GM19351 (cell line): ENCODE data around the gene PRKCE.
"Not testable (repeated sequence)": the region's sequence is repeated elsewhere in the genome, so short reads cannot be mapped to it uniquely, and the experiment has no call there.

ENCODE experiments used
- ATAC-seq: cut with Tn5 transposase; IDR thresholded peaks from one replicate; pipeline ENCODE4 v1.9.1; 2021; ENCODE audit warnings: mild to moderate bottlenecking, moderate library complexity; ENCODE audit not compliant: unreplicated experiment

The PRKCE gene

DNA sequence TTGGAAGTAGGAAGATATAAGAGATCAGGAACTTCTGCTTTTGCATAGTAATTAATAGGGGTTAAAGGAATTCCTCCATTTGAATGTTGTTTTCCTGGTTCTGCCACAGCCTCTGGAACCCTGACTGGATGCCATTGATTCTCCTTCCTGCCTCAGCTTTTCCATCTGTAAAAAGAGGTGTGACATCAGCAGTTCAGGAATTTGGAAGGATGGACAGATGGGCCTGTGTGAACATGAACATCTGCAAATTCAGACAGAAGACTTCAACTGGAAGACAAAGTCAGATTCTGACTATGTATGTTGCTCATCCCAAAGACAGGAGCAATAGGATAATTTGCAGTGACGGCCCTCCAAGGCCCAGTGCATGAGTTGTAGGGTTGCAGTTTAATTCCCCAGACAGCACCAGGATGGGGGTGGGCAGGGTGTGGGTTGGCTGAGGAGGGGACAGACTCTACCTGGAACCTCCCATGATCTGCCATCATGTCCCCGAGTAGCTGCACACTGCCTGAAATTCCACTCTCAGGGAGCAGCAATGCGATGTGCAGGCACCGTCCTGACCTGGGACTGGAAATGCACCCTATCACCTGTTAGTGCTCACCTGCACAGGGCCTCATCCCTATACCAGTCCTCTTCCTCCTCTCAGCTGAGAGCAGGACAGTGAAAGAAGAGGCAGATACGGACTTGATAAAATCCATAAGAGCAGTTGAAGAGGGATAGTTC is 546.8 kb downstream of the PRKCE start:
- no peak for ATAC-seq

DNA sequence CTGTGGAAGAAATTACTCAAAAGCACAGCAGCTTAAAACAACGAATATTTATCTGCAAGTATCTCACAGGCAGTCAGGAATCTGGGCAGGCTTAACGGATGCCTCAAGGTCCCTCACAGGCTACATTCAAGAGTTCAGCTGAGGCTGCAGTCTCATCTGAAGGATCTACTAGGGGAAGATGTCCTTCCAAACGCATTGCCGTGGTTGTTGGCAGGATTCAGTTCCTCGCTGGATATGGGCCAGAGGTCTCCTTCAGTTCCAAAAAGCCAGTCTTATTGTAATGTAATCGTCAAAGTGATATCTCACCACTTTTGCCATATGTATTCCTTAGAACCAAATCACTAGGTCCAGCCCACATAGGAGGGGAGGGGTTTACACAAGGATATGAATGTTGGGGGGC is 547.5 kb downstream of the PRKCE start:
- ATAC-seq, result no peak

DNA sequence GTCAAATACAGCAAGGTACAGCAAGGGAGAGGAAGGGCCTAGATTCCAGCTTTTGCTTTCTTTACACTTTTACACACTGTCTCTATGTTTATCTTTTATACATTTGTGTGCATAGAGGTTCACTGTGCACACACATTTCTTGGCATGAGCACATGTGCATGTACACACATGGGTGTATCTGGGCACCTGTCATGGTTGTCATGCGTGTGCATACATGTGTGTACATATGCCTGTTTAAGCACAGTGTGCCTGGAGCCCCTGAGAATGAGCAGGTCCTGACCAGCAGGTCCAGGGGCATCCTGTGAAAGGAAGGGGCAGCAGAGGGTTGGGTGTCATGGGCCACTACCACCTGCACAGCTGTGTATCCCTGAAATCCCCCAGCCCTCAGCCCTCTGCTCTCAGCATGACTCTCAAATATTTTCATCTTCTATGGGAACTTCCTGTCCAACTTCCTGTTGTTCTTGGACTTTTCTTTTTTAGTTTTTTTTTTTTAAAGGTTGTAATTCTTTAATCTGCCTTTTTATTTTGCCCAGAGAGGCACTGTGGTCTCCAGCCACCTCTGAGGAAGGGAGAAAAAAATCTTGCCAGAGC is 548.7 kb downstream of the PRKCE start:
- no peak for ATAC-seq

DNA sequence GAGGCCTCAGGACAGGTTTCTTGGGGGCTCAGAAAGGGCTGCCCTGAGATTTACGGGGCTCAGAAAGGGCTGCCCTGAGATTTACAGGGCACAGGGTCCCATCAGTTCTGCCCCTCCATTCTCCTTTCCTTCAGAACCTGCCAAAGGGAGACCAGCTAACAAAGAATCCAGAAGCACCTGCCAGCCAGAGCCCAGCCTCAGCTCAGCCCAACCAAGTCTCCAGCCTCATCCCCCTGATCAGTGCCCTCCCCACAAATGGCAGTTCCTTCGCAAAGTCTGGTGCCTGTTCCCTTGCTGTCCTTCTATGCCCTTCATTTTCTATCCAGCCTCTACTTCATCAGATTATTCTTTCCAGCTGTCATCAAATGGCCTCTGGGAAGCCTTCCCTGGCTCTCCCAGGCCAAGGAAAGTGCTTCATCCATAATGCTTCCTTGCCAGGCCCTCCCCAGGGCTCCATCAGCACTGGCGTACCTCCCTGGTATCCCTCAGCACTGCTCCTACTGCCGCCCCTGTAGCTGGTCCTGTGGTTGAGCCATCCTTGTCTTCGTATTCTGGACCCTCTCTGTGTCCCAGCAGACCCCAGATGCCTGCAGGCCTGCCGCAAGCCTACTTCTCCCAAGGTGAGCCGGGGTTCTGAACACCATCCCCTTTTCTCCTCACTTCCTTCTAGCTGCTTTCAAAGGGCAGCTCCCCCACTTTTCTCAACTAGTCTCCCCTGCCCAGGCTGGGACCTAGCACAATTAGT is 549.6 kb downstream of the PRKCE start:
- no peak for ATAC-seq

DNA sequence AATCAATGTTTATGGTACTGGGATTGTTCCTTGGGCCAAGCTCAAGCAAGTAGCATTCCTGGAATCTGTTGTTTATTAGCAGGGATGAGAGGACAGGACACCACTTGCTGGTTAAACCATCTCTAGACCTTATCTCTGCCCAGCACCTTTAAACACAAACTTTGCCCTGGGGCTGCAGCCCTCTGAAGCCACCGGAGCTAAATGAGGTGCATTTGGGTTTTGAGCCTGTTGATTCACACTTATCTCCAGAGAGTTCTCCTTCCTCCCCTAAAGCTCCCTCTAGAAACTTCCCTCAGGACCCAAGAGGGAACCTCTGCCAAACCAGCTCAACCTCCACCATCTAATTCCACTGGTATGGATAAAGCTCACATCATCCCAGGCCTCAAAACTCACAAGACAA is 551.0 kb downstream of the PRKCE start:
- no peak for ATAC-seq

DNA sequence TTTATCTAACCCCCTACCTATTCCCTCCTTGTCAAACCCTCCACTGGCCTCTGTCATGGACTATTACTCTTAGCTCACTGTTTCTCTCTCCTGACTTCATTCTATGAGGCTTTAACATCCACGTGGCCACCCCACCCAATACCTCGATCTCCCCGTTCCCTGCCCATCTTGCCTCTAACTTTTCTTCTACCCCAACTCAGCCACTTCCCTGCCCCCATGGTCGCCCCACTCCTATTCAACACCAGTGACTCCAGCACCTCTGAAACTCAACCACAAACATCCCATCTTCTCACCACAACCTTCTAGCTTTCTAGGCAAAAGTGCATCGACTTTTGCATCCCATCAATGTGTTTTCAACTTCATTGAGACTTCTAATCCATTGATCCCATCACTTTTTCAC is 551.5 kb downstream of the PRKCE start:
- ATAC-seq, result no peak

DNA sequence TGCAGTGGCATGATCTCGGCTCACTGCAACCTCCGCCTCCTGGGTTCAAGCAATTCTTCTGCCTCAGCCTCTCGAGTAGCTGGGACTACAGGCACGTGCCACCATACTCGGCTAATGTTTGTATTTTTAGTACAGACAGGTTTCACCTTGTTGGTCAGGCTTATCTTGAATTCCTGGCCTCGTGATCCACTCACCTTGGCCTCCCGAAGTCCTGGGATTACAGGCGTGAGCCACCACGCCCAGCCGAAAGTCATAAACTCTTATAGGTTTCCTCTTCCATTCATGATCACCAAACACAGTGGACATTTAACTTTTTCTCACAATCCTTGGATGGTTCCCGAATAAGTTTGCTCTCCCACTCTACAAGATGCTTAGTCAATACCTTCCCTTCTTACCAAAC is 552.2 kb downstream of the PRKCE start:
- ATAC-seq, result not testable (repeated sequence)

DNA sequence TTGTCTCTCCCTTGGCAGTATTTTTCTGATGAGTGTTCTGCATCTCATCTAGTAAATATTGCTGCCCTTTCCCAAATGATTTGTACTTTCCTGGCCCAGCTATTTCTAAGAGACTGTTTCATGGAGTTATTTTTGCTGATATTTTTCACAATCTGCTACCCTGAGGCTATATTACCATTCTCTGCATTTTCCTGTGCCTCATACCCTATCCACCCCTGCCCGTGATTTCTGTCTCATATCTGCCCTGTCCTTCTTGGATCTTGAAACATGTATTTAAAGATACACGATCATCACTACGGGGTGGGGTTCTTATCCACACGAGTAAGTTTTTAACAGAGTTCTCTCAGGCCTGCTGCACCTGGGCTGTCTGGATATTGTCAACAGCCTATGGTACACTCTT is 556.1 kb downstream of the PRKCE start:
- no peak for ATAC-seq

DNA sequence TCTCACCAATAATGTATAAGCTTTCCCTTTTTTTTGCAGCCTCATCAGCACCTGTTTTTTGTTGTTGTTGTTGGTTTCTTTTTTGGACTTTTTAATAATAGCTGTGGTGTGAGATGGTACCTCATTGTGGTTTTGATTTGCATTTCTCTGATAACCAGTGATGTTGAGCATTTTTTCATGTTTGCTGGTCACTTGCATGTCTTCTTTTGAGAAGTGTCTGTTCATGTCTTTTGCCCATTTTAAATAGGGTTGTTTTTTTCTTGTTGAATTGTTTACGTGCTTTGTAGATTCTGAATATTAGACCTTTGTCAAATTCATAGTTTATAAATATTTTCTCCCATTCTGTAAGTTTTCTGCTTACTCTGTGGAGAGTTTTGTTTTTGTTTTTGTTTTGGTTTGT is 557.3 kb downstream of the PRKCE start:
- no peak for ATAC-seq

DNA sequence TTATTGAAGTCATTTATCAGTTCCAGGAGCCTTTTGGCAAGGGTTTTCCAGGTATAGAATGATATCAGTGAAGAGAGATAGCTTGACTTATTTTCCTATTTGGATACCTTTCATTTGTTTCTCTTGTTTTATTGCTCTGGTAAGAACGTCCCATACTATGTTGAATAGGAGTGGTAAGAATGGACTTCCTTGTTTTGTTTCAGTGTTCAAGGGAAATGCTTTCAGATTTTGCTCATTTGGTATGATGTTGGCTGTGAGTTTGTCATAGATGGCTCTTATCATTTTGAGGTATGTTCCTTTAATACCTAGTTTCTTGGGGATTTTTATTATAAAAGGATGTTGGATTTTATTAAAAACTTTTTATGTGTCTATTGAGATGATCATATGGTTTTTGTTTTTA is 558.6 kb downstream of the PRKCE start:
- ATAC-seq, result no peak

DNA sequence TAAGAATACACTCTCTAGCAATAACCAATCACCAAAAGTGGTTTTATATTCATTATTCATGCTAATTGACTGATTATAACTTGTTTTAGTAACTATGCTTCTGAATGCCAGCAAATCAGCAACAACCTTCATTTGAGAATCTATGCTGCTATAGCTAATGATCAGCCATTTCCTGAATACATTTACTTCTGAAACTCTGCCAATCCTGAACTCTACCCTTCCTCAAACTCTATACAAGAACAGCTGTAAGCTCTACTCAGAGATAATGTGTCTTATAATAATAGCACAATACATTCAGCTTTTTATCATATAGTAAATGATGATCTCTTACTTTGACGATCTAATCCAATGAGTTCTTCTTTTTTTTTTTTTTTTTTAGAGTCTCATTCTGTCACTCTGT is 560.0 kb downstream of the PRKCE start:
- no peak for ATAC-seq

DNA sequence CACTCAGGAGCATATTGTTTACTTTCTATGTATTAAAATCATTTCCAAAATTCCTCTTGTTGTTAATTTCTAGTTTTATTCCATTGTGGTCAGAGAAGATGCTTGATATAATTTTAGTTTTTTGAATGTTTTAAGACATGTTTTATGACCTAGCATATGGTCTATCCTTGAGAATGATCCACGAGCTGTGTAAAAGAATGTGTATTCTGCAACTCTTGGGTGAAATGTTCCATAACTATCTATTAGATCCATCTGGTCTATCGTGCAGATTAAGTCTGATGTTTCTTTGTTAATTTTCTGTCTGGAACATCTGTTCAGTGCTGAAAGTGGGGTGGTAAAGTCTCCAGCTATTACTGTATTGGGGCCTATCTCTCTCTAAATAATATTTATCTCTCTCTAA is 562.4 kb downstream of the PRKCE start:
- no peak for ATAC-seq

DNA sequence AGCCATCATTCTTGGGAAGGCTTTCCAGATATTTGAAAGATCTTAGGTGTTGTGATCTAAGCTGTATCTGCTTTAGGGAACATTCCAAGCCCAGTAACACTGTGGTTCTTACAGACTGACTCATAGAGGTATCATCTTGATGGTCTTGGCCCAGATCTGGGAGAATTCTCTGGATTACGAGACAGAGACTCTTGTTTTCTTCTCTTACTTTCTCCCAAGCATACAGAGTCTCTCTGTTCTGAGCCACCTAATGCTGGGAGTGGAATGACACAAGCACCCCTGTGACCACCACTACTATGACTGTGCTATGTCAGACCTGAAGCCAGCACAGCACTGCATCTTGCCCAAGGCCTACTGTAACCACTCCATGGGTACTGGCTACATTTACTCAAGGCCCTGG is 564.7 kb downstream of the PRKCE start:
- ATAC-seq, result no peak

DNA sequence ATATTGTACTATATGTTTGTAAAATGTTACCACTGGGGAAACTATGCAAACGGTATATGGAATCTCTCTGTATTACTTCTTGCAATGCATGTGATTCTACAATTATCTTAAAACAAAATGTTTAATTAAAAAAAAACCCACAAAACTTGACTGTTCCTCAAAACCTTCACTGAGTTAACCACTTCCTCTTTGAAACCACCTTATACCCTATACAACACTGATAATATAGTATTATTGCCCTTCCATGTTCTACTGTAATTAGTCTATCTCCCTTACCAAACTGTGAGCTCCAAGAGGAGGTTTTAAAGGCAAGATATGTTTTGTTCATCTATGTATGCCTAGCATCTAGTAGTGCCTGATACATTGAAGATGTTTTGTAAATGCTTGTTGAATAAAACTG is 572.0 kb downstream of the PRKCE start:
- ATAC-seq, result not testable (repeated sequence)

DNA sequence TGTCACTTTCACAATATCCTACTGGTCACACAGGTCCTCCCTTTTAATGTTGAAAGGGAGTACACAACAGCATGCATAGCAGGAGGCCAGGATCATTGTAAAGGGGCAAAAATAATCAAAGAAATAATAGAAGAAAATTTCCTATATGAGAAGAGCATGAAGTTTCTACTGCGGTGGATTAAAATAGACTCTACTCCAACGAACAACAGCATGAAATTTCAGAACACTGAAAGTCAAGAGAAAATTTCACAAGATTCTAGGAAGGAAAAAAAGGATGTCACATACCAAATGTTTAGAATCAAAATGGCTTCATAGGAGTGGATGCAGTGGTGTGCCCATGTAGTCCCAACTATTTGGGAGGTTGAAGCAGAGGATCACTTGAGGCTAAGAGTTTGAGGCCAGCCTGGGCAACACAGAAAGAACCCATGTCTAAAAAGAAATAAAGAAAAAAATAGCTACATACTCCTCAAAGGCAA is 573.7 kb downstream of the PRKCE start:
- ATAC-seq, result no peak

DNA sequence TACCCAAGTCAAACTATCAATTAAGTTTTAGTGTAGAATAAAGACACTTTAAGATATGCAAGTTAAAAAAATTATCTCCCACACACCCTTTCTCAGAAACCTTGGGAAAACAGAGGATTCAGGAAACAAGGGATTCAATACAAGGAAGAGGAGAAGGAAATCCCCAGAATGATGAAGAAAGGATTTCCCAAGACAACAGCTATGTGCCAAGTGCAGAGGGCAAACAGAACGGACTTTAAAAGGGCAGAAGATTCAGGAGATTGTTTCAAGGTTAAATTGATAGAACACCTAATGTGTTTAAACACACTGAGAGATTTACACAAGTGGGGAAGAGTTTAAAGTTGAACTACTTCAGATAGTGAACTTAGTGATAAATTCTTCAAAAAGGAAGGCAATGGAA is 574.3 kb downstream of the PRKCE start:
- ATAC-seq, result no peak

DNA sequence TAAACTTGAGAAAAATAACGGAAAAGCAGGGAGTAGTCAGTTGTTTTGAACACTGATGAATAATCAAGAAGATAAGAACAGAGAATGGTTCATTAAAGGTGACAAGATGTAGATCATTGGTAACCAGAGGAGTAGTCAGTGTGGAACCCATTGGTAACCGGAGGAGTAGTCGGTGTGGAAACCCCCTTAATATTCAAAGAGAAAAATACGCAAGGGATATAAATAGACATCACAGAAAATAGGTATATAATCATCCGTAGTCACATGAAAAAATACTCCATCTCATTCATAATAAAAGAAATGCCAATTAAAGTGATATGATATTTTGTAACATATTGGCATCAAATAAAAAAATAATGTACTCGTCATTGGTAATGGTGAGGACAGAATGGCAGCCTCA is 575.1 kb downstream of the PRKCE start:
- ATAC-seq, result no peak

DNA sequence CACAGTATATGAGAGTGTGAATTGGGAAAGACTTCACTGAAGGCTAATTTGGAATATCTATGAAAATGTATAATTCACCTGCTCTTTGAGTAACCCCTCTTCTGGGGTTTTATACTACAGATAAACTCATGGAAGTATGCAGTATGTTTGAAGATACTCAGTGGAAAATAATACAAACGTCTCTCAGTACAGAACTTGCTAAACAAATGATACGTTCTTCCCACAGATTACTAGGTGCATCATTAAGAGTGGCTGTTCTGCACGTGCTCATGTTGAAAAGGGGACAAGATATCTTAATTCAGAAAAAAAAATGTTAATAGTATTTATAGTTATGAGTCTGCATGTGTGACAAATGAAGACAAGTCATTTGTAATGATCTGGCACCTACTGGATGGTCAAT is 575.5 kb downstream of the PRKCE start:
- no peak for ATAC-seq

DNA sequence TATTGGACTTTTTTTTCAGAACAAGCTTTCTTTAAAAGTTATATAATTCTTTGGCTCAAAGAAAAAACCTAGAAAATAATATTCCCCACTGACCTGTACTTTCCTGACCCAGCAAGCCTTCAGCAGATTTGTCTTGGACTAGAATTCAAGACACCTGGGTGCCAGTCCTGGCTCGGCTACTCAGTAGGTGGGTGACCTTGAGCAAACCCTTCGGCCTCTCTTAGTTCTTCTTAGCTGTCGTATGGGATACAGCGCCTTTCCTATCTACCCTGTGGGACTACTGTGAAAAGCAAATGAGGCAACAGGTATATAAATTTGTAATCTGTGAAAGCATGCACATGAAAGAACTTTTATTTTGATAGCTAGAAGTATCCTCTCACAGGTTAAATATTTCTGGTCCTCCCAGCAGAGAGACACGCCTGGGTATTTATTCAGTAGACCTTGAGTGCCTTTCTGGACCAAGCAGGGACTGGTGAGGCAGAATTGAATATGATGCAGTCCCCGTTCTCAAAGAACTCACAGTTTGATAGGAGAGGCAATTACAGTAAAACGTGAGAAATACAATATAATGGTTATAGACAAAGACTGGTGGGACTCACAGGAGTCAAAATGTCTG is 576.3 kb downstream of the PRKCE start:
- no peak for ATAC-seq

DNA sequence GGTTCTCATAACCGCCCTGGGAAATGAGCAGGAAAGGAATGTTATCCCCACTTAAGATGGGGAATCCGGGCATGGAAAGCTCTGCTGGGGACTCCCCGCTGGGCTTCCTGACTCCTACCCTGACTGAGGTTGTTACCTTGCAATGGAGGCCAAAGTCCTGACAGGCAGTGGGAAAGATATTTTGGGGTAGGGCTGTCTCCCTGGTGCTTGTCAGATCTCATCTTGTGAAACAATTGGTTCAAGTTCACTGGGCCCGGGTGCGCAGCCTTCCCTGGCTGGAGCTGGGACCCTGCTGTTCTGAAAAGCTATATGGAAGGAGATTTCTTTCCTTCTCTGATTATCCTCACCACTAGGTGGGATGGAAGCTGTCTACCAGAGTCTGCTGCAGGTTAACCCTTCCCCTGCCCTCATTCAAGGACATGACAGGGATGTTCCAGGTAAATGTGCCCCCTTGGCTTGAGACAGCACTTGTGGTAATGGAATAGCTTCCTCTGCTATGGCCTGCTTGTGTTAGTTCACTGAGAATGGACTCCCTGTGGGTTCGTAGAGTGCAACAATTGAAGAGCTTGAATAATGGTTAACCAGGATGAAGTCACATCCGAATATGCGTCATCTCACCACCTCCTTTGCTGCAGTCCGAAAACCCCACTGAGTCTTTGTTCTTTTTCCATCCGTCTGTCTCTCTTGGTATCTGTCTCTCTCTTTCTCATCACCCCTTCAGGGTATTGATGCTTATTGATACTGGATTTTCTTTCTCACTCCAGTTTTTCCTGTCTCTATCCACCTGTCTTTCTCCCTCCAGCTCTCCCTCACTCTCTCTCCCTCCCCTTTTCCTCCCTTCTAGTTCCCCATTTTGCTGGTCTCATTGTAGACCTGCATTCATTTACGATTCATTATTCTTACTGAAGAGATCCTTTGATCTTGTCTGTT is 577.9 kb downstream of the PRKCE start:
- ATAC-seq, result peak; percentile 85

DNA sequence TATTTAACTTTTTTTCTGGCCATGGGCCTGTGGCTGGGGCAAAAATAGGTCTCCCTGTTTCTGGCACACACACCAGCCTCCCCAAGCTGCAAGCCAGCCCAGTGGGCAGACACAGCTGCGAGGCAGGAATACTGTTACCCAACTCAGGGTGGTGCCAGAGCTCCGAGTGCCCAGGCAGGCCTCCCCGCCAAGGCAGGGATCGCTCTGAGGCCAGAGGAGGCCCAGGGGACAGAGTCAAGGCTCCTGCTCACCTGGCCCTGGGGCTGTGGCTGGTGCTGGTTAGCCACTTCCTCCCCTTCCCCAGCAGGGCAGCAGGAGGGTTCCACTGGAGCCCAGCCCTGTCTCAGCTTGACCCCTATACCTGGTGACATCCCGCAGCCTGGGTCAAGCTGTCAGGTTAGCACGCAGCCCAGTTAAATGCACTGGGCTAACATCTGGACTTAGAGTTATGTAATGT is 578.7 kb downstream of the PRKCE start:
- peak; percentile 45 for ATAC-seq
